DND-41 (cell line): ENCODE results near the gene CALB2.
A peak's percentile ranks its signal among the peaks of the same experiment; 100 is the strongest.

Experiments used
- ATAC-seq: fragments of 200-7000 bp; cut with Tn5 transposase; 3 replicates; pipeline ENCODE4 v1.9.1; 2021; ENCODE audit warnings: low read depth; ENCODE audit not compliant: insufficient read depth
- DNase-seq: peaks from one replicate; pipeline ENCODE4 v3.0.0-alpha.2; 2020
- H2AFZ ChIP-seq: 2 replicates; pipeline ENCODE4 v1.6.0; 2012; ENCODE audit warnings: low read depth, low read length
- H3K27ac ChIP-seq: 2 replicates; pipeline ENCODE4 v1.5.1; 2012; ENCODE audit warnings: low read length, inconsistent platforms
- H3K27me3 ChIP-seq: fragments of 200-600 bp; sonication (generic); 2 replicates; pipeline ENCODE4 v1.6.0; 2012; ENCODE audit warnings: low read length, mild to moderate bottlenecking, inconsistent platforms; ENCODE audit not compliant: insufficient read depth, poor library complexity
- H3K36me3 ChIP-seq: 2 replicates; pipeline ENCODE4 v1.5.1; 2012; ENCODE audit warnings: low read length, inconsistent platforms; ENCODE audit not compliant: insufficient read depth
- H3K4me1 ChIP-seq: 2 replicates; pipeline ENCODE4 v1.5.1; 2012; ENCODE audit warnings: mild to moderate bottlenecking, low read length; ENCODE audit not compliant: insufficient read depth
- H3K4me2 ChIP-seq: 2 replicates; pipeline ENCODE4 v1.6.0; 2012; ENCODE audit warnings: mild to moderate bottlenecking, moderate library complexity, low read length, inconsistent platforms; ENCODE audit not compliant: insufficient read depth
- H3K4me3 ChIP-seq, 2 experiments: fragments of 200-600 bp in 1 of 2; shearing (Covaris generic) in 1 of 2; 2 replicates each; pipeline ENCODE4 v1.5.1; 2012 to 2016; ENCODE audit warnings: inconsistent platforms in 2 of 2, low read length in 2 of 2, mild to moderate bottlenecking in 2 of 2, low read depth in 1 of 2, moderate library complexity in 1 of 2
- H3K79me2 ChIP-seq: 2 replicates; pipeline ENCODE4 v1.6.0; 2012; ENCODE audit warnings: low read length, inconsistent platforms; ENCODE audit not compliant: insufficient read depth
- H3K9ac ChIP-seq: 2 replicates; pipeline ENCODE4 v1.6.0; 2012; ENCODE audit warnings: low read depth, mild to moderate bottlenecking, inconsistent platforms, low read length, moderate library complexity
- H3K9me3 ChIP-seq: 2 replicates; pipeline ENCODE4 v1.5.1; 2012; ENCODE audit warnings: low read length, moderate library complexity, mild to moderate bottlenecking, inconsistent platforms; ENCODE audit not compliant: insufficient read depth, severe bottlenecking
- H4K20me1 ChIP-seq: 2 replicates; pipeline ENCODE4 v1.6.0; 2012; ENCODE audit warnings: low read length; ENCODE audit not compliant: insufficient read depth
- CTCF ChIP-seq: IDR thresholded peaks from 2 replicates; pipeline ENCODE4 v1.5.1; 2012; ENCODE audit warnings: borderline replicate concordance, low read length, moderate library complexity, mild to moderate bottlenecking; ENCODE audit not compliant: poor library complexity, severe bottlenecking; ENCODE audit errors: extremely low read depth
- EZH2 ChIP-seq: IDR thresholded peaks from 3 replicates; pipeline ENCODE4 v1.6.1; 2012; ENCODE audit warnings: borderline replicate concordance, low read depth, mild to moderate bottlenecking, moderate library complexity, low read length, inconsistent platforms; ENCODE audit not compliant: severe bottlenecking

The CALB2 gene

GRCh38 chr16:71413341-71413740 is 54.8 kb downstream of the CALB2 start:
- Histone ChIP-seq H3K4me3 (no peak overlapping the region), H3K36me3 (no peaks in the 10 kb centered on the region), H3K27ac (no peak overlapping the region), H3K4me2 (no peak overlapping the region), H3K9me3 (no peaks in the 10 kb centered on the region), H2AFZ (no peak overlapping the region), H3K27me3 (peaks cover 3% of the 10 kb centered on the region), H3K9ac (no peak overlapping the region), H4K20me1 (peaks cover 3% of the 10 kb centered on the region; the same call in 1 of the 2 replicates), H3K4me1 (no peaks in the 10 kb centered on the region), H3K79me2 (no peaks in the 10 kb centered on the region)
- no peak for ATAC-seq
- TF ChIP-seq CTCF, result no peak
- TF ChIP-seq EZH2, result no peak
- no peak for DNase-seq

- no peak overlapping the region for H3K4me3 ChIP-seq
- H3K27me3 ChIP-seq, result no peaks in the 10 kb centered on the region
- H3K9ac ChIP-seq, result no peak overlapping the region
- H3K9me3 ChIP-seq, result no peaks in the 10 kb centered on the region
- H4K20me1 ChIP-seq, result peaks cover 3% of the 10 kb centered on the region; the same call in 1 of the 2 replicates
- H3K79me2 ChIP-seq, result no peaks in the 10 kb centered on the region
- no peak for TF ChIP-seq EZH2
- no peak for TF ChIP-seq CTCF
- H3K4me1 ChIP-seq, result no peaks in the 10 kb centered on the region
- DNase-seq (no peak), ATAC-seq (no peak)
- no peaks in the 10 kb centered on the region for H3K36me3 ChIP-seq
- no peak overlapping the region for H2AFZ ChIP-seq
- no peak overlapping the region for H3K4me2 ChIP-seq
- no peak overlapping the region for H3K27ac ChIP-seq
Measured at GRCh38 chr16:71414038-71414437, 55.5 kb downstream of the CALB2 start.

- Histone ChIP-seq H3K4me1 (no peaks in the 10 kb centered on the region), H3K36me3 (no peaks in the 10 kb centered on the region), H3K27ac (no peak overlapping the region), H4K20me1 (no peaks in the 10 kb centered on the region), H3K9me3 (no peaks in the 10 kb centered on the region), H3K9ac (no peak overlapping the region), H3K79me2 (no peaks in the 10 kb centered on the region), H2AFZ (no peak overlapping the region), H3K4me2 (no peak overlapping the region), H3K4me3 (no peak overlapping the region), H3K27me3 (no peaks in the 10 kb centered on the region)
- TF ChIP-seq EZH2 (no peak), CTCF (peak; percentile 71)
- ATAC-seq, result peak; percentile 75
- DNase-seq, result peak; percentile 55
Measured at GRCh38 chr16:71421911-71422310, 63.4 kb downstream of the CALB2 start.

GRCh38 chr16:71423016-71423415 is 64.5 kb downstream of the CALB2 start:
- H3K79me2 ChIP-seq, result no peaks in the 10 kb centered on the region
- TF ChIP-seq CTCF (no peak), EZH2 (no peak)
- ATAC-seq, result no peak
- H3K4me2 ChIP-seq, result no peak overlapping the region
- H3K27me3 ChIP-seq, result no peaks in the 10 kb centered on the region
- no peak overlapping the region for H3K9ac ChIP-seq
- H3K27ac ChIP-seq, result no peak overlapping the region
- DNase-seq, result no peak
- no peak overlapping the region for H3K4me3 ChIP-seq
- H3K9me3 ChIP-seq, result no peaks in the 10 kb centered on the region
- H3K4me1 ChIP-seq, result no peaks in the 10 kb centered on the region
- no peaks in the 10 kb centered on the region for H4K20me1 ChIP-seq
- H3K36me3 ChIP-seq, result no peaks in the 10 kb centered on the region
- H2AFZ ChIP-seq, result no peak overlapping the region
